K562 (cell line): ENCODE data around the gene CTSZ. TPM values are rescaled to one million over a fixed set of nuclear protein-coding genes. Genes with fewer than 3 reads are reported as not detected.
A peak's percentile ranks its signal among the peaks of the same experiment; 100 is the strongest.

ENCODE experiments used
- ATAC-seq: fragments of 200-7000 bp; cut with Tn5 transposase; 3 replicates; pipeline ENCODE4 v1.9.1; 2020; ENCODE audit warnings: moderate library complexity
- BruUV-seq: library from RNA; stranded (reverse); fragments of 400-500 nt; replicated peaks from 2 replicates; lab custom pipeline; 2021; lab: Mats Ljungman, UMichigan
- CTCF ChIA-PET: fragments of 300-600 bp; formaldehyde crosslinking; extraction: SDS; loops from one replicate; lab custom pipeline; 2021; ENCODE audit warnings: low intra/inter-chr PET ratio; lab: Yijun Ruan, JAX
- POLR2A ChIA-PET: fragments of 300-600, 350-650 bp; sonication (Branson Sonifier 250); formaldehyde crosslinking; extraction: SDS; loops from one replicate; lab custom pipeline; 2021; ENCODE audit warnings: antibody characterized with exemption, inconsistent platforms; lab: Yijun Ruan, JAX
- DNase-seq, 4 experiments: peaks; one replicate each; pipeline versions ENCODE4 v3.0.0 to v3.0.0-alpha.2; 2011 to 2018; ENCODE audit warnings: low spot score in 3 of 4, mixed read lengths in 3 of 4; ENCODE audit errors: extremely low read depth in 1 of 4
- FAIRE-seq: peaks from 2 replicates; lab custom pipeline; 2011; peaks lifted over from hg19 to GRCh38; lab: Jason Lieb, UNC
- H2AFZ ChIP-seq: 2 replicates; pipeline ENCODE4 v1.6.0; 2011; ENCODE audit warnings: low read depth, low read length, control low read depth, inconsistent platforms
- H3K27ac ChIP-seq: fragments of 200-600 bp; 3 replicates; pipeline ENCODE4 v1.8.0; 2011; ENCODE audit warnings: low read depth, mild to moderate bottlenecking, control low read depth, inconsistent platforms, low read length, moderate library complexity, mixed read lengths; ENCODE audit errors: extremely low read depth
- H3K27me3 ChIP-seq, 2 experiments: fragments of 300-600 bp in 1 of 2; 2 replicates in 1 of 2; 3 replicates in 1 of 2; pipeline versions ENCODE4 v1.6.0 to v1.8.0; 2011; ENCODE audit warnings: inconsistent platforms in 2 of 2, low read length in 2 of 2, mild to moderate bottlenecking in 1 of 2, mixed read lengths in 1 of 2, moderate library complexity in 1 of 2; ENCODE audit not compliant: control insufficient read depth in 2 of 2, insufficient read depth in 2 of 2
- H3K36me3 ChIP-seq: fragments of 300-600 bp; 3 replicates; pipeline ENCODE4 v1.8.0; 2011; ENCODE audit warnings: mild to moderate bottlenecking, low read length, inconsistent platforms; ENCODE audit not compliant: control insufficient read depth, insufficient read depth
- H3K4me1 ChIP-seq, 2 experiments: fragments of 200-600 bp in 1 of 2; replicated peaks in 1 of 2; 2 replicates in 1 of 2; 3 replicates in 1 of 2; pipeline versions ENCODE4 v1.5.1 to v1.8.0; 2011; ENCODE audit warnings: inconsistent platforms in 2 of 2, low read length in 2 of 2, mild to moderate bottlenecking in 1 of 2, mixed read lengths in 1 of 2, moderate library complexity in 1 of 2; ENCODE audit not compliant: control insufficient read depth in 2 of 2, insufficient read depth in 2 of 2
- H3K4me2 ChIP-seq: 2 replicates; pipeline ENCODE4 v1.6.1; 2011; ENCODE audit warnings: low read length, control low read depth, inconsistent platforms, mixed read lengths; ENCODE audit not compliant: insufficient read depth
- H3K4me3 ChIP-seq: fragments of 200-600 bp; sonication (generic), shearing (Covaris generic); 2 replicates; pipeline ENCODE4 v1.5.1; 2016; ENCODE audit warnings: control low read depth, inconsistent platforms
- H3K79me2 ChIP-seq: fragments of 200-600 bp; 3 replicates; pipeline ENCODE4 v1.8.0; 2011; ENCODE audit warnings: low read length, inconsistent platforms; ENCODE audit not compliant: control insufficient read depth, insufficient read depth
- H3K9ac ChIP-seq, 2 experiments: 2 replicates each; pipeline versions ENCODE4 v1.6.0 to v1.6.1; 2011; ENCODE audit warnings: low read depth in 2 of 2, low read length in 2 of 2, control low read depth in 1 of 2, inconsistent platforms in 1 of 2, mild to moderate bottlenecking in 1 of 2, mixed read lengths in 1 of 2; ENCODE audit not compliant: insufficient read depth in 1 of 2
- H3K9me1 ChIP-seq: one replicate; pipeline ENCODE4 v1.6.0; 2011; ENCODE audit warnings: inconsistent platforms, mild to moderate bottlenecking, low read length, moderate library complexity; ENCODE audit not compliant: control insufficient read depth, insufficient read depth
- H3K9me3 ChIP-seq: replicated peaks from 2 replicates; pipeline ENCODE4 v1.5.1; 2011; ENCODE audit warnings: low read depth, low read length, inconsistent platforms; ENCODE audit not compliant: control insufficient read depth, insufficient read depth
- H4K20me1 ChIP-seq: replicated peaks from 2 replicates; pipeline ENCODE4 v1.6.1; 2011; ENCODE audit warnings: low read length, inconsistent platforms, mixed read lengths; ENCODE audit not compliant: control insufficient read depth, insufficient read depth
- NFIX ChIP-seq: fragments of 250-450 bp; sonication (Bioruptor Pico); IDR thresholded peaks from 2 replicates; pipeline ENCODE4 v1.4.0; 2020; ENCODE audit warnings: low read depth, mild to moderate bottlenecking, moderate library complexity
- POLR2A ChIP-seq: fragments of 450-650 bp; conservative IDR thresholded peaks from 2 replicates; pipeline ENCODE4 v1.6.1; 2016
- POLR2AphosphoS5 ChIP-seq: IDR thresholded peaks from 2 replicates; pipeline ENCODE4 v1.6.1; 2011; ENCODE audit warnings: mild to moderate bottlenecking, low read depth, low read length, moderate library complexity; ENCODE audit not compliant: control insufficient read depth, insufficient read depth
- POLR2B ChIP-seq: fragments of 450-650 bp; IDR thresholded peaks from 2 replicates; pipeline ENCODE4 v1.6.1; 2018; ENCODE audit warnings: low read depth; ENCODE audit not compliant: partially characterized antibody
- POLR2G ChIP-seq: fragments of 200-400 bp; formaldehyde crosslinking; IDR thresholded peaks from 2 replicates; pipeline ENCODE4 v1.6.1; 2017; ENCODE audit warnings: low read depth, mild to moderate bottlenecking, antibody characterized with exemption, low read length, moderate library complexity
- RBFOX2 ChIP-seq: fragments of 200-400 bp; formaldehyde crosslinking; IDR thresholded peaks from 2 replicates; pipeline ENCODE4 v1.6.1; 2017; ENCODE audit warnings: low read depth, mild to moderate bottlenecking, low read length, moderate library complexity
- RBM17 ChIP-seq: fragments of 200-400 bp; formaldehyde crosslinking; IDR thresholded peaks from 2 replicates; pipeline ENCODE4 v1.6.1; 2017; ENCODE audit warnings: low read depth, mild to moderate bottlenecking, low read length, borderline replicate concordance
- WGBS: fragments of 100-300 bp; shearing (Covaris generic); methylation state at CpG from one replicate; pipeline ENCODE4 v1.1.6; 2016; ENCODE audit warnings: low coverage, mixed read lengths; ENCODE audit not compliant: insufficient coverage; ENCODE audit errors: missing lambda C conversion rate; 5-methylcytosine and 5-hydroxymethylcytosine counted together
- in situ Hi-C: fragments of 300-500 bp; cut with MboI; formaldehyde crosslinking; loops from 4 replicates; pipeline ENCODE4 v1.15.0; 2018; ENCODE audit warnings: inconsistent platforms, mixed read lengths
- intact Hi-C: fragments of 100-400 bp; cut with micrococcal nuclease; formaldehyde crosslinking; loops from 2 replicates; pipeline ENCODE4 v1.14.2; 2022
- polyA plus RNA-seq, 8 experiments: library from polyadenylated mRNA; depleted of rRNA in 4 of 8; stranded (reverse) in 5 of 8; unstranded in 3 of 8; fragments of >200 nt; fragmentation: Nextera tagmentation in 2 of 8; fragmentation: Illumina TruSeq in 1 of 8; extraction: Ambion mirVana in 2 of 8; extraction: Trizol in 1 of 8; gene quantifications; 2 replicates each; pipeline versions ENCODE4 v1.2.1 to v1.2.3, GENCODE V29; 2011 to 2014; ENCODE audit warnings: inconsistent platforms in 1 of 8, missing spikeins in 1 of 8
- total RNA-seq, 7 experiments: library from RNA; depleted of rRNA in 6 of 7; stranded (reverse); fragments of >200 nt in 6 of 7; fragmentation: Illumina TruSeq in 2 of 7; extraction: Trizol in 2 of 7; gene quantifications; 2 replicates each; pipeline versions ENCODE4 v1.2.1 to v1.2.3, GENCODE V29; 2011 to 2021; ENCODE audit warnings: low replicate concordance in 1 of 7

The CTSZ gene
- total and polyA plus RNA-seq, 9 of the 15 experiments (the other 6 are each of a cell fraction or from before 2014, with no cell fraction given), result 1.6 to 143 (median 82.8) TPM

- H3K27ac ChIP-seq, result no peak overlapping the region
- CTCF ChIA-PET, result no interaction called here
- H3K9me3 ChIP-seq, result no peaks in the 10 kb centered on the region
- H3K4me3 ChIP-seq, result no peak overlapping the region
- no peak overlapping the region for H2AFZ ChIP-seq
- H3K4me2 ChIP-seq, result no peak overlapping the region
- H3K36me3 ChIP-seq, result peaks cover 89% of the 10 kb centered on the region
- WGBS, result 85% methylated on average over 7 of the region's 12 CpGs
- no TSS peak for BruUV-seq
- no peak for FAIRE-seq
- in situ Hi-C loops, result no loop called here
- peak; percentile 27 for ATAC-seq
- no peaks in the 10 kb centered on the region for H3K9me1 ChIP-seq
- 0 out of 2 replicates have a peak, but pooled peaks cover 4% of the 10 kb centered on the region for H4K20me1 ChIP-seq
- intact Hi-C loops, result no loop called here
- POLR2A ChIA-PET, result interaction anchor here (0.9 to 2.8 kb wide), 3 partner anchors 13 to 44 kb away, joined by 3 to 19 read pairs (median 9); partner anchors contain the start of gene NELFCD
- no peaks in the 10 kb centered on the region for H3K79me2 ChIP-seq
- peak overlapping the region in 1 of 2 experiments; percentile 38; a peak in 1 of 4 replicates for H3K9ac ChIP-seq
- DNase-seq, result no peak
- TF ChIP-seq POLR2G, result peak; percentile 59
- TF ChIP-seq RBFOX2, result peak; percentile 45; the same call in 1 of the 2 replicates
- TF ChIP-seq POLR2AphosphoS5, result peak; percentile 27; the same call in 1 of the 2 replicates
- no peak for TF ChIP-seq RBM17
- no peak for TF ChIP-seq NFIX
- TF ChIP-seq POLR2A, result peak; percentile 39; the same call in 1 of the 2 replicates
- peak; percentile 15 for TF ChIP-seq POLR2B
- TF ChIP-seq, all 486 proteins: peak for 5
- Histone ChIP-seq H3K4me1 (peaks cover 0 to 10% of the 10 kb centered on the region in 2 experiments; a peak in 1 of 5 replicates), H3K27me3 (no peaks in the 10 kb centered on the region)
These were observed 10.8 kb downstream of the CTSZ start for GRCh38 chr20:58996226-58996611.
